Inflammatory macrophage treated with lipopolysaccharide for 4 hours (primary cell): ENCODE measurements around the gene LRFN5.
A peak's percentile ranks its signal among the peaks of the same experiment; 100 is the strongest.
"Not testable (repeated sequence)": the region's sequence is repeated elsewhere in the genome, so short reads cannot be mapped to it uniquely, and the experiment has no call there.

ENCODE experiments used
- DNase-seq: peaks from one replicate; pipeline ENCODE4 v3.0.0-alpha.2; 2020

LRFN5 gene

GRCh38 chr14:41636492-41637392, 30.1 kb downstream of the LRFN5 start:
- DNase-seq: no peak

- no peak for DNase-seq
Measured at GRCh38 chr14:41641690-41642089, 35.0 kb downstream of the LRFN5 start.

- no peak for DNase-seq
Measured at GRCh38 chr14:41642367-41642766, 35.7 kb downstream of the LRFN5 start.

- DNase-seq: no peak
Measured at GRCh38 chr14:41642789-41643188, 36.1 kb downstream of the LRFN5 start.

GRCh38 chr14:41644606-41645005, 37.9 kb downstream of the LRFN5 start:
- no peak for DNase-seq

- DNase-seq: no peak
Measured at GRCh38 chr14:41650802-41651201, 44.1 kb downstream of the LRFN5 start.

- DNase-seq: no peak
Measured at GRCh38 chr14:41654196-41654595, 47.5 kb downstream of the LRFN5 start.

- no peak for DNase-seq
Measured at GRCh38 chr14:41662780-41663472, 56.2 kb downstream of the LRFN5 start.

- no peak for DNase-seq
Measured at GRCh38 chr14:41663473-41663850, 56.8 kb downstream of the LRFN5 start.

- no peak for DNase-seq
Measured at GRCh38 chr14:41666301-41666700, 59.6 kb downstream of the LRFN5 start.

- DNase-seq: no peak
Measured at GRCh38 chr14:41668356-41668755, 61.7 kb downstream of the LRFN5 start.

- not testable (repeated sequence) for DNase-seq
Measured at GRCh38 chr14:41673601-41674000, 66.9 kb downstream of the LRFN5 start.

- not testable (repeated sequence) for DNase-seq
Measured at GRCh38 chr14:41674511-41674971, 67.9 kb downstream of the LRFN5 start.

GRCh38 chr14:41699486-41699885, 92.8 kb downstream of the LRFN5 start:
- no peak for DNase-seq

- DNase-seq: peak; percentile 46
Measured at GRCh38 chr14:41718477-41719166, 111.9 kb downstream of the LRFN5 start.

- no peak for DNase-seq
Measured at GRCh38 chr14:41739203-41739602, 132.5 kb downstream of the LRFN5 start.

GRCh38 chr14:41743140-41743539, 136.5 kb downstream of the LRFN5 start:
- DNase-seq: no peak

GRCh38 chr14:41749429-41749828, 142.8 kb downstream of the LRFN5 start:
- peak; percentile 14 for DNase-seq

- DNase-seq: not testable (repeated sequence)
Measured at GRCh38 chr14:41750575-41750974, 143.9 kb downstream of the LRFN5 start.

- DNase-seq: no peak
Measured at GRCh38 chr14:41758011-41758665, 151.5 kb downstream of the LRFN5 start.

- DNase-seq: no peak
Measured at GRCh38 chr14:41761204-41761603, 154.5 kb downstream of the LRFN5 start.

GRCh38 chr14:41766772-41767171, 160.1 kb downstream of the LRFN5 start:
- no peak for DNase-seq
